Skeletal muscle tissue (tissue), 4 donors: ENCODE measurements around the gene PRKG1. TPM values are rescaled to one million over a fixed set of nuclear protein-coding genes. Genes with fewer than 3 reads are reported as not detected.
"Not testable (repeated sequence)": the region's sequence is repeated elsewhere in the genome, so short reads cannot be mapped to it uniquely, and the experiment has no call there.

Experiments
- H3K27ac ChIP-seq: one replicate; pipeline ENCODE4 v1.7.0; 2013; ENCODE audit warnings: mild to moderate bottlenecking, low read depth, low read length, inconsistent platforms
- H3K27me3 ChIP-seq, 3 donors: one replicate each; pipeline ENCODE4 v1.7.0; 2013; ENCODE audit warnings: low read length in 3 of 3; ENCODE audit not compliant: control insufficient read depth in 3 of 3, insufficient read depth in 3 of 3
- H3K36me3 ChIP-seq, 3 donors: one replicate each; pipeline ENCODE4 v1.7.0; 2013; ENCODE audit warnings: low read length in 3 of 3; ENCODE audit not compliant: control insufficient read depth in 3 of 3, insufficient read depth in 3 of 3
- H3K4me1 ChIP-seq, 3 donors: one replicate each; pipeline ENCODE4 v1.7.0; 2013; ENCODE audit warnings: low read length in 3 of 3, mild to moderate bottlenecking in 3 of 3; ENCODE audit not compliant: control insufficient read depth in 3 of 3, insufficient read depth in 3 of 3
- H3K4me3 ChIP-seq, 3 donors: one replicate each; pipeline ENCODE4 v1.7.0; 2013; ENCODE audit warnings: low read length in 3 of 3
- H3K9ac ChIP-seq, 3 donors: one replicate each; pipeline ENCODE4 v1.7.0; 2013; ENCODE audit warnings: low read length in 3 of 3, mild to moderate bottlenecking in 3 of 3, moderate library complexity in 2 of 3, low read depth in 1 of 3
- H3K9me3 ChIP-seq, 3 donors: one replicate each; pipeline ENCODE4 v1.7.0; 2013; ENCODE audit warnings: low read length in 3 of 3; ENCODE audit not compliant: control insufficient read depth in 3 of 3
- total RNA-seq: library from RNA; depleted of rRNA; stranded (reverse); fragments of >200 nt; gene quantifications from one replicate; pipeline ENCODE4 v1.2.3, GENCODE V29; 2014
- donor health status: Osteomylitis.

The PRKG1 gene
- total RNA-seq, 1 donor from 2014 or later, result 44.9 TPM

GRCh38 chr10:51272099-51272498 is 197.8 kb downstream of the PRKG1 start:
- H3K36me3 ChIP-seq, H3K27me3 ChIP-seq, H3K4me3 ChIP-seq, H3K27ac ChIP-seq, H3K9me3 ChIP-seq, H3K9ac ChIP-seq, H3K4me1 ChIP-seq: not testable (repeated sequence)

DNA sequence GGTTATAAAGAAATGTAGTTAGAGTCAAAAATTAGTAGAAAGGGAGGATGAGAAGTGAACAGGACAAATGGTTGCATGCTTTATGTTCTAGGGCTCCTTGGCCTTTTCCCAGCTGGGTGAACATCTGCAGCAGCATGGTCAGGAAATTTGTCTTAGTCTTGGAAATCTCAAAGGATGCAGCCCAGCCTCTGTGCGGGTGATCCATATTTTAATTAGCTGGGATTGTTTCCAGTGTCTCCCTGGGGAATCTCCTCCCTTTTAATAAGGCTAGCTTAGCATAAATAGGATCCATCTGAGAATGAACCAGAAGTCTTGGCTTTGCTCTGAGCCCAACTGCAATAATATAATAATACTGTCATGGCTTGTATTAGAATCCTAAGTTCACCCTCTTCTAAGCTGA is 198.3 kb downstream of the PRKG1 start:
- no peaks in the 10 kb centered on the region for H3K27me3 ChIP-seq
- H3K9me3 ChIP-seq, result no peaks in the 10 kb centered on the region
- no peaks in the 10 kb centered on the region for H3K36me3 ChIP-seq
- H3K4me1 ChIP-seq, result peaks cover 0 to 8% (median 0%) of the 10 kb centered on the region in 3 donors
- H3K4me3 ChIP-seq, result no peak overlapping the region
- no peak overlapping the region for H3K27ac ChIP-seq
- H3K9ac ChIP-seq, result no peak overlapping the region

DNA sequence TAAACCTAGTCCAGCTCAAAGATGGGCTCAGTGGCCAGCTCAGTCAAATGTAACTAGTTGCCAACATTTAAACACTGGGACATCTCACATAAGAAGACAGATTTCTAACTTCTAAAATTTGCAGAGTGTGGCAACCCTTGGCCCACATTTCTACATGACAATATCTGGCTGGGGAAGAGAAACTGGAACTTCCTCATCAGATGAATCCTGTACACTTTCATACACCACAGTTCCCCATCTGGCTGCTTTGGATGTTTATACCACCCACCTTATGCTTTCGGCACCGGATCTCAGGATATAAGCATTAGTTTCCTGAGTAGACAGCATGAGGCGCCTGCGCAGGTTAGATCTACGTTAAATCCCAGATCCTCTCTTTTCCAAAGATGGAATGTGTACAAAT is 199.3 kb downstream of the PRKG1 start:
- H3K36me3 ChIP-seq, result no peaks in the 10 kb centered on the region
- no peaks in the 10 kb centered on the region for H3K27me3 ChIP-seq
- no peaks in the 10 kb centered on the region for H3K9me3 ChIP-seq
- H3K4me3 ChIP-seq, result no peak overlapping the region
- H3K4me1 ChIP-seq, result peaks cover 0 to 8% (median 0%) of the 10 kb centered on the region in 3 donors
- H3K27ac ChIP-seq, result no peak overlapping the region
- H3K9ac ChIP-seq, result no peak overlapping the region

- not testable (repeated sequence) for H3K27me3 ChIP-seq, H3K9ac ChIP-seq, H3K4me1 ChIP-seq, H3K36me3 ChIP-seq, H3K4me3 ChIP-seq, H3K27ac ChIP-seq, H3K9me3 ChIP-seq
Observed at GRCh38 chr10:51276097-51276496, 201.8 kb downstream of the PRKG1 start.

GRCh38 chr10:51281387-51281786 is 207.1 kb downstream of the PRKG1 start:
- not testable (repeated sequence) for H3K9me3 ChIP-seq, H3K9ac ChIP-seq, H3K36me3 ChIP-seq, H3K27ac ChIP-seq, H3K27me3 ChIP-seq, H3K4me1 ChIP-seq, H3K4me3 ChIP-seq

DNA sequence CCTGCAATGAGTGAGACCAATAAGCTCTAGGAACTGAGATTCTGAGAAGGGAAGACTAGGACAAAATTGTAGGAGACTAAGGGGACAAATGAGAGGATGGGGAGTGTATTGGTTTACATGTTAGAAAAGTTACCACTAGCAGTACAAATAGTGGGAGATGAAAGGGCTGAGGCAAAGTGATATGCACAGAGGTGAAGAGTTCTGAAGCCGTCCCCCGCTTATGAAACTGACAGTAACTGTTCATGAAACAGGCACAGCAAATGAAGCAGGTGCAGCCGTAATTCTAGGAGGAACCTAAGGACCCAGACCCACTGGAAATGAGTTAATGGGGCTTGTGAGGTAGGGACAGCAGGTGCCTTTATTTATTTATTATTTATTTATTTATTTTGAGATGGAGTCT is 211.3 kb downstream of the PRKG1 start:
- no peak overlapping the region for H3K4me3 ChIP-seq

DNA sequence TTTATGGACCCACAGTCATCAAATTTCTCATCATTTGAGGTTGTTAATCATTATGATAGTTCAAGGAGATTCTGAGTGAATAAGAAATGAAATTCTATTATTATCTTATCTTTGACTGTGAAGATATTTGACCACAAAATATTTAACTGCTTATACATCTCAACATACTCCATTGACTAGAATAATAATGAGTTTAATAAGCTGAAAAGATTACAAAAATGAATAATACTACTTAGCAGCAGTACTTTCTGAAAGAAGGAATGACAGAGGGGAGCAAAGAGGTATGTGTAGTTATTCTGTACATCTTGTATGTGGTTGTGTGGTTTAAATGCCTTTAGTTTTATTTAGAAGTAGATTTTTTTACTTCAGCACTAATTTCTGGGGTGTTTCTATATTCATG is 214.2 kb downstream of the PRKG1 start:
- Histone ChIP-seq H3K27me3 (no peaks in the 10 kb centered on the region), H3K36me3 (no peaks in the 10 kb centered on the region), H3K27ac (no peak overlapping the region), H3K9me3 (no peaks in the 10 kb centered on the region), H3K4me1 (no peaks in the 10 kb centered on the region), H3K9ac (no peak overlapping the region), H3K4me3 (no peak overlapping the region)

More for the DNA sequence above, 211.3 kb downstream of the PRKG1 start:
- no peaks in the 10 kb centered on the region for H3K4me1 ChIP-seq
- no peaks in the 10 kb centered on the region for H3K9me3 ChIP-seq
- H3K36me3 ChIP-seq, result no peaks in the 10 kb centered on the region
- no peak overlapping the region for H3K27ac ChIP-seq
- H3K9ac ChIP-seq, result no peak overlapping the region
- H3K27me3 ChIP-seq, result no peaks in the 10 kb centered on the region

DNA sequence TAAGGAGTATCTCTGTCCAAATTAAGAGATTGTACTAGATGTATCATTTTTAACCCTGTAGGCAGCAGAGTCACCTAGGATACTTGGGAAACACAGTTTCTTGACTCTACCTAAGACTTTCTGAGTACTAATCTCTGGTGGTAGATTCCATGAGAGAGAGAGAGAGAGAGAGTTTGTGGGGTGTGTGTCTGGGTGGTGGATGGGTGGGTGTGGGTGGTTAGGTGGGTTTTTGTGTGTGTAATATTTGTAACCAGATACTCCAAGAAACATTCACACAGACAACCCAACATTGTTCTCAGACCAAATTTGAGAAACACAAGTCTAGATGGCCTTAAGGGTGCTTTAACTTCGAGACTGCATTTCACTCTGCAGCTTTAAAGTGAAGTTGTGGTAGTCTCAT is 215.2 kb downstream of the PRKG1 start:
- Histone ChIP-seq H3K4me1 (no peaks in the 10 kb centered on the region), H3K9me3 (no peaks in the 10 kb centered on the region), H3K27me3 (no peaks in the 10 kb centered on the region), H3K4me3 (no peak overlapping the region), H3K36me3 (no peaks in the 10 kb centered on the region), H3K9ac (no peak overlapping the region), H3K27ac (no peak overlapping the region)

GRCh38 chr10:51291961-51292360 is 217.7 kb downstream of the PRKG1 start:
- Histone ChIP-seq H3K9me3 (no peaks in the 10 kb centered on the region), H3K9ac (no peak overlapping the region), H3K27ac (no peak overlapping the region), H3K27me3 (no peaks in the 10 kb centered on the region), H3K4me1 (no peaks in the 10 kb centered on the region), H3K4me3 (no peak overlapping the region), H3K36me3 (no peaks in the 10 kb centered on the region)

GRCh38 chr10:51297438-51297837 is 223.2 kb downstream of the PRKG1 start:
- Histone ChIP-seq H3K4me1 (peaks cover 11 to 19% (median 16%) of the 10 kb centered on the region in 3 donors), H3K4me3 (no peak overlapping the region), H3K36me3 (no peaks in the 10 kb centered on the region), H3K27ac (no peak overlapping the region), H3K9me3 (no peaks in the 10 kb centered on the region), H3K27me3 (no peaks in the 10 kb centered on the region), H3K9ac (no peak overlapping the region)
